C4-2B (cell line): ENCODE measurements around the gene PTPRU.

ENCODE experiments used
- ZFX ChIP-seq: fragments of 450-650 bp; IDR thresholded peaks from 2 replicates; pipeline ENCODE4 v1.6.1; 2017
- TF ChIP-seq, protein P1 (sequence below): fragments of 450-650 bp; conservative IDR thresholded peaks from 2 replicates; pipeline ENCODE4 v1.5.1; 2017; ENCODE audit warnings: mild to moderate bottlenecking

DNA sequence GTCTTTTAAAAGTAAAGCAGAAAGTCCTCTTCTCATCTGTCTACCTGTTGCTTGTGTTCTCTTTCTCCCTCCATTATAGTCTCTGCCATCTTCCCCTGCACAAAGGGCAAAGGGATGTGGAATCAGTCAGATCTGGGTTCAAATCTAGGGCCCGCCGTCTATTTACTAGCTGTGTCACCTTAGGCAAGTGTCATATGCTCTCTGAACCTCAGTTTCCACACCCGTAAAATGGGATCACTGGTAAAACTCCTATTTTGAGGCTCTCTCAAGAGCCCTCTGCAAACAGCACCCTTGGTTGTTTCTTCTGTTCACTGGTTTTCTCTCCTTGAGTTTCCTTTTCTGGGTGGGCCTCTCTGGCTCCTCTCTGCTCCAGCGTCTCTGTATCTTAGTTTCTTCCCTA lies 2.6 kb upstream of the PTPRU start:
- TF ChIP-seq, protein P1, sequence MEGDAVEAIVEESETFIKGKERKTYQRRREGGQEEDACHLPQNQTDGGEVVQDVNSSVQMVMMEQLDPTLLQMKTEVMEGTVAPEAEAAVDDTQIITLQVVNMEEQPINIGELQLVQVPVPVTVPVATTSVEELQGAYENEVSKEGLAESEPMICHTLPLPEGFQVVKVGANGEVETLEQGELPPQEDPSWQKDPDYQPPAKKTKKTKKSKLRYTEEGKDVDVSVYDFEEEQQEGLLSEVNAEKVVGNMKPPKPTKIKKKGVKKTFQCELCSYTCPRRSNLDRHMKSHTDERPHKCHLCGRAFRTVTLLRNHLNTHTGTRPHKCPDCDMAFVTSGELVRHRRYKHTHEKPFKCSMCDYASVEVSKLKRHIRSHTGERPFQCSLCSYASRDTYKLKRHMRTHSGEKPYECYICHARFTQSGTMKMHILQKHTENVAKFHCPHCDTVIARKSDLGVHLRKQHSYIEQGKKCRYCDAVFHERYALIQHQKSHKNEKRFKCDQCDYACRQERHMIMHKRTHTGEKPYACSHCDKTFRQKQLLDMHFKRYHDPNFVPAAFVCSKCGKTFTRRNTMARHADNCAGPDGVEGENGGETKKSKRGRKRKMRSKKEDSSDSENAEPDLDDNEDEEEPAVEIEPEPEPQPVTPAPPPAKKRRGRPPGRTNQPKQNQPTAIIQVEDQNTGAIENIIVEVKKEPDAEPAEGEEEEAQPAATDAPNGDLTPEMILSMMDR: no peak
- TF ChIP-seq ZFX: no peak
